ENCODE results near the gene SCD.
A peak's percentile ranks its signal among the peaks of the same experiment; 100 is the strongest.

The SCD gene

GRCh38 chr10:100338434-100339036 is 8.5 kb upstream of the SCD start:
- intact Hi-C loops (cut with DNase I), result no loop called here
- DNase-seq, result peak; percentile 52 to 95 (median 86)

- no peak for DNase-seq
- intact Hi-C loops (cut with DNase I), result no loop called here
Measured at GRCh38 chr10:100339236-100339635, 7.8 kb upstream of the SCD start.

- intact Hi-C loops (cut with DNase I), result loop anchor here (5.0 kb wide), 2 partner anchors 54 to 91 kb away; partner anchors contain the start of gene BLOC1S2
- DNase-seq, result peak; percentile 63 to 94 (median 86)
Measured at GRCh38 chr10:100340948-100341847, 5.8 kb upstream of the SCD start.

- intact Hi-C loops (cut with DNase I), result loop anchor here (5.0 kb wide), 2 partner anchors 55 to 90 kb away; partner anchors contain the start of gene BLOC1S2
- peak in 37 of 42 donors; percentile 23 to 83 (median 61) for DNase-seq
Measured at GRCh38 chr10:100341953-100342626, 4.9 kb upstream of the SCD start.

GRCh38 chr10:100342627-100342972 is 4.4 kb upstream of the SCD start:
- intact Hi-C loops (cut with DNase I), result loop anchor here (5.0 kb wide), 2 partner anchors 55 to 90 kb away; partner anchors contain the start of gene BLOC1S2
- no peak for DNase-seq

- intact Hi-C loops (cut with DNase I), result loop anchor here (5.0 kb wide), 2 partner anchors 57 to 88 kb away; partner anchors contain the start of gene BLOC1S2
- no peak for DNase-seq
Measured at GRCh38 chr10:100344241-100344788, 2.7 kb upstream of the SCD start.

GRCh38 chr10:100345570-100346330 is 1.3 kb upstream of the SCD start:
- intact Hi-C loops (cut with DNase I), result no loop called here
- DNase-seq, result peak in 1 of 42 donors; percentile 12

- DNase-seq, result peak; percentile 53 to 94 (median 83)
- intact Hi-C loops (cut with DNase I), result no loop called here
Measured at GRCh38 chr10:100346351-100346764, 675 bp upstream of the SCD start.

- intact Hi-C loops (cut with DNase I), result no loop called here
Measured at GRCh38 chr10:100347568-100348195, 649 bp downstream of the SCD start.

GRCh38 chr10:100348389-100348927 is 1.4 kb downstream of the SCD start:
- intact Hi-C loops (cut with DNase I), result no loop called here

More at GRCh38 chr10:100347568-100348195, 649 bp downstream of the SCD start:
- DNase-seq, result peak in 1 of 42 donors; percentile 11

GRCh38 chr10:100349087-100349486 is 2.1 kb downstream of the SCD start:
- intact Hi-C loops (cut with DNase I), result no loop called here
- DNase-seq, result no peak

More at GRCh38 chr10:100348389-100348927, 1.4 kb downstream of the SCD start:
- no peak for DNase-seq

GRCh38 chr10:100349672-100350071 is 2.6 kb downstream of the SCD start:
- DNase-seq, result no peak
- intact Hi-C loops (cut with DNase I), result no loop called here

- intact Hi-C loops (cut with DNase I), result no loop called here
- DNase-seq, result peak in 3 of 42 donors; percentile 25 to 57 (median 26)
Measured at GRCh38 chr10:100350914-100351485, 4.0 kb downstream of the SCD start.

- intact Hi-C loops (cut with DNase I), result no loop called here
- no peak for DNase-seq
Measured at GRCh38 chr10:100353770-100354485, 6.9 kb downstream of the SCD start.

- intact Hi-C loops (cut with DNase I), result no loop called here
- no peak for DNase-seq
Measured at GRCh38 chr10:100355086-100355485, 8.1 kb downstream of the SCD start.

GRCh38 chr10:100356067-100357017 is 9.3 kb downstream of the SCD start:
- intact Hi-C loops (cut with DNase I), result no loop called here
- DNase-seq, result no peak

Measured in head of caudate nucleus (tissue), 42 donors.